A549 (cell line): Measurements from ENCODE around the gene ADCY10. TPM values are rescaled to one million over a fixed set of nuclear protein-coding genes. Genes with fewer than 3 reads are reported as not detected.

Experiments
- ATAC-seq, 2 experiments: fragments of 200-7000 bp in 1 of 2; fragments of >200 bp in 1 of 2; cut with Nextera tagmentation in 1 of 2; cut with Tn5 transposase in 1 of 2; 3 replicates each; pipeline versions ENCODE4 v1.8.0 to v1.9.1; 2018 to 2020; ENCODE audit warnings: mild to moderate bottlenecking in 1 of 2, moderate library complexity in 1 of 2
- CTCF ChIA-PET: fragments of 300-600 bp; sonication (Branson Sonifier 250); formaldehyde crosslinking; extraction: SDS; loops from one replicate; lab custom pipeline; 2021; ENCODE audit warnings: antibody characterized with exemption, inconsistent platforms; lab: Yijun Ruan, JAX
- POLR2A ChIA-PET: fragments of 350-600 bp; formaldehyde crosslinking; extraction: SDS; loops from one replicate; lab custom pipeline; 2021; ENCODE audit warnings: antibody characterized with exemption, inconsistent platforms; lab: Yijun Ruan, JAX
- DNase-seq, 2 experiments: peaks; one replicate each; pipeline versions ENCODE4 v3.0.0 to v3.0.0-alpha.2; 2011 to 2016; ENCODE audit warnings: low read depth in 1 of 2, low spot score in 1 of 2
- FAIRE-seq: peaks from 2 replicates; lab custom pipeline; 2011; peaks lifted over from hg19 to GRCh38; lab: Jason Lieb, UNC
- H3K27ac ChIP-seq, 2 experiments: fragments of >200 bp; sonication (Bioruptor Twin); formaldehyde crosslinking; 3 replicates each; pipeline ENCODE4 v1.5.1; 2016 to 2017
- H3K4me1 ChIP-seq: fragments of >200 bp; sonication (Bioruptor Twin); formaldehyde crosslinking; 3 replicates; pipeline ENCODE4 v1.6.1; 2016
- H3K4me2 ChIP-seq: fragments of >200 bp; sonication (Bioruptor Twin); formaldehyde crosslinking; 3 replicates; pipeline ENCODE4 v1.6.1; 2016
- H3K4me3 ChIP-seq: fragments of >200 bp; sonication (Bioruptor Twin); formaldehyde crosslinking; 3 replicates; pipeline ENCODE4 v1.5.1; 2016
- H3K9me3 ChIP-seq: fragments of >200 bp; sonication (Bioruptor Twin); formaldehyde crosslinking; 3 replicates; pipeline ENCODE4 v1.6.1; 2016
- BCL3 ChIP-seq: fragments of >200 bp; sonication (Bioruptor Twin); formaldehyde crosslinking; IDR thresholded peaks from 3 replicates; pipeline ENCODE4 v1.6.1; 2016
- CHD2 ChIP-seq: fragments of 150-350 bp; IDR thresholded peaks from 2 replicates; pipeline ENCODE4 v1.6.1; 2014; ENCODE audit warnings: low read length; ENCODE audit not compliant: partially characterized antibody
- E2F6 ChIP-seq: IDR thresholded peaks from 2 replicates; pipeline ENCODE4 v1.6.1; 2012; ENCODE audit warnings: low read depth, borderline replicate concordance
- EP300 ChIP-seq, 2 experiments: fragments of >200 bp; sonication (Bioruptor Twin); formaldehyde crosslinking; IDR thresholded peaks; 2 replicates in 1 of 2; 3 replicates in 1 of 2; pipeline ENCODE4 v1.6.1; 2016 to 2017
- FOSL2 ChIP-seq, 2 experiments: fragments of 450-650 bp in 1 of 2; fragments of >200 bp in 1 of 2; sonication (Bioruptor Twin) in 1 of 2; formaldehyde crosslinking; IDR thresholded peaks; 2 replicates each; pipeline versions ENCODE4 v1.5.0 to v1.6.1; 2016 to 2020; ENCODE audit warnings: mild to moderate bottlenecking in 1 of 2, moderate library complexity in 1 of 2
- HOXB13 ChIP-seq: fragments of 250-450 bp; sonication (Bioruptor Pico); IDR thresholded peaks from 2 replicates; pipeline ENCODE4 v1.5.0; 2020; ENCODE audit warnings: low read depth, mild to moderate bottlenecking, moderate library complexity
- HOXB5 ChIP-seq: fragments of 250-450 bp; sonication (Bioruptor Pico); IDR thresholded peaks from 2 replicates; pipeline ENCODE4 v1.5.0; 2020; ENCODE audit warnings: mild to moderate bottlenecking, moderate library complexity
- MAX ChIP-seq: IDR thresholded peaks from 2 replicates; pipeline ENCODE4 v1.6.1; 2012
- MYC ChIP-seq: IDR thresholded peaks from 2 replicates; pipeline ENCODE4 v1.6.1; 2012; ENCODE audit warnings: mild to moderate bottlenecking, inconsistent platforms, low read length, improper control_type of control experiment, borderline replicate concordance
- NFE2L2 ChIP-seq: fragments of 150-350 bp; conservative IDR thresholded peaks from 2 replicates; pipeline ENCODE4 v1.6.1; 2014; ENCODE audit warnings: low read length
- PBX3 ChIP-seq: IDR thresholded peaks from 2 replicates; pipeline ENCODE4 v1.6.1; 2012
- POLR2A ChIP-seq: IDR thresholded peaks from 2 replicates; pipeline ENCODE4 v1.6.1; 2012; ENCODE audit warnings: mild to moderate bottlenecking, low read length
- RAD21 ChIP-seq, 2 experiments: fragments of >200 bp in 1 of 2; sonication (Bioruptor Twin) in 1 of 2; formaldehyde crosslinking in 1 of 2; IDR thresholded peaks in 1 of 2; conservative IDR thresholded peaks in 1 of 2; 2 replicates in 1 of 2; 3 replicates in 1 of 2; pipeline ENCODE4 v1.6.1; 2012 to 2018; ENCODE audit warnings: inconsistent platforms in 1 of 2
- RARB ChIP-seq: fragments of 250-450 bp; sonication (Bioruptor Pico); IDR thresholded peaks from 2 replicates; pipeline ENCODE4 v1.8.0; 2021; ENCODE audit warnings: mild to moderate bottlenecking, moderate library complexity
- RNF2 ChIP-seq: fragments of 200-600 bp; sonication (generic); IDR thresholded peaks from 2 replicates; pipeline ENCODE4 v1.6.1; 2016; ENCODE audit warnings: low read depth, mild to moderate bottlenecking, antibody characterized with exemption, moderate library complexity, borderline replicate concordance
- TP53 ChIP-seq: fragments of 250-450 bp; sonication (Bioruptor Pico); IDR thresholded peaks from 2 replicates; pipeline ENCODE4 v1.5.0; 2021; ENCODE audit warnings: mild to moderate bottlenecking, moderate library complexity
- ZC3H11A ChIP-seq: fragments of 450-650 bp; IDR thresholded peaks from 2 replicates; pipeline ENCODE4 v1.6.1; 2014; ENCODE audit warnings: antibody characterized with exemption, mild to moderate bottlenecking
- ZSCAN20 ChIP-seq: fragments of 250-450 bp; sonication (Bioruptor Pico); IDR thresholded peaks from 2 replicates; pipeline ENCODE4 v1.8.0; 2022; ENCODE audit warnings: mild to moderate bottlenecking, moderate library complexity
- WGBS: methylation state at CpG from one replicate; pipeline ENCODE4 v1.1.6; 2017; ENCODE audit errors: missing lambda C conversion rate; 5-methylcytosine and 5-hydroxymethylcytosine counted together
- polyA plus RNA-seq, 4 experiments: library from polyadenylated mRNA; depleted of rRNA in 3 of 4; stranded (reverse); fragments of >200 nt; fragmentation: RNase III in 1 of 4; extraction: RNeasy Plus Mini Kit Qiagen cat#74134 plus additional on column Dnase treatment in 1 of 4; gene quantifications; 2 replicates in 3 of 4; 3 replicates in 1 of 4; pipeline ENCODE4 v1.2.3, GENCODE V29; 2011 to 2017
- TF ChIP-seq, protein P1 (sequence below): fragments of 250-450 bp; sonication (Bioruptor Pico); IDR thresholded peaks from 2 replicates; pipeline ENCODE4 v1.5.0; 2021; ENCODE audit warnings: mild to moderate bottlenecking, moderate library complexity, borderline replicate concordance

The ADCY10 gene
- polyA plus RNA-seq, 2 of the 4 experiments (the other 2 are of a cell fraction): 0.03 to 0.18 TPM

DNA sequence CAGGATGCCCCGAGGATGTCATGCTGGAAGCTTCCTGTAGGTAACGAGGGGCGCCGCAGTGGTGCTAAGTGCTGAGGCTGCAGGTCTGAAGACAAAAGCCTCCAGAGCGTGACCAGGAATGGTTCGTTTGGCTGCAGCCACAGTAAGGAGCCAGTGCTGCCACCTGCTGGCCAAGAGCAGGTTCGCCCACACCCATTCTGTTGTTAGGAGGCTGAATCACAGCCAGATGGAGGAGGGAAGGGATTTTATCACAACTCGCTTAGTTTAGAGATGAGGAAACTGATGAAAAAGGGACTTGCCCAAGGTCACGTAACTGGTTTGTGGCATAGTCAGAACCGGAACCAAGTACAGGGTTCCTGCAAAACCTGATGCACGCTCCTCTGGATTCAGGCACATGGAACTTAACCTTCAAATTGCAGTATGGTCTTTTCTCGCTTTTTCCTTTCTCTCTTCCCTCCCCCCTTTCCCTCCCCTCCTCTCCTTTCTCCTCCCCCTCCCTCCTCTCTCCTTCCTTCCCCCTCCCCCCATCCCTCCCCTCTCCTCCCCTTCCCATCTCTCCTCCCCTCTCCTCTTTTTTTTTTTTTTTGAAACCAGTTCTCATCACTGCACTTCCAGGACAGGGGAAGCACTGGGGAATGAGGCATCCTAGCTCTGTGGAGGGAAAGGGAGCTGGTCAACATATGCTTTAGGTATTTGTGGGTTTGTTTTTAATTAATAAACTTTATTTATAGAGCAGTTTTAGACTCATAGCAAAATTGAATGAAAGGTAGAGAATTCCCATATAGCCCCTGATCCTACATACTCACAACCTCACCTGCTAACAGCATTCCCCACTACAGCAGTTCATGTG lies 110.4 kb downstream of the ADCY10 start (continued):
- TF ChIP-seq, protein P1, sequence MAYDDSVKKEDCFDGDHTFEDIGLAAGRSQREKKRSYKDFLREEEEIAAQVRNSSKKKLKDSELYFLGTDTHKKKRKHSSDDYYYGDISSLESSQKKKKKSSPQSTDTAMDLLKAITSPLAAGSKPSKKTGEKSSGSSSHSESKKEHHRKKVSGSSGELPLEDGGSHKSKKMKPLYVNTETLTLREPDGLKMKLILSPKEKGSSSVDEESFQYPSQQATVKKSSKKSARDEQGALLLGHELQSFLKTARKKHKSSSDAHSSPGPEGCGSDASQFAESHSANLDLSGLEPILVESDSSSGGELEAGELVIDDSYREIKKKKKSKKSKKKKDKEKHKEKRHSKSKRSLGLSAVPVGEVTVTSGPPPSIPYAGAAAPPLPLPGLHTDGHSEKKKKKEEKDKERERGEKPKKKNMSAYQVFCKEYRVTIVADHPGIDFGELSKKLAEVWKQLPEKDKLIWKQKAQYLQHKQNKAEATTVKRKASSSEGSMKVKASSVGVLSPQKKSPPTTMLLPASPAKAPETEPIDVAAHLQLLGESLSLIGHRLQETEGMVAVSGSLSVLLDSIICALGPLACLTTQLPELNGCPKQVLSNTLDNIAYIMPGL: no peak
- TF ChIP-seq HOXB13 (CRISPR knock-in tag): peak; percentile 48; the same call in 1 of the 2 replicates
- no peak for TF ChIP-seq CHD2
- TF ChIP-seq ZC3H11A: no peak
- TF ChIP-seq FOSL2 (IDR thresholded peaks at IDR 0.05): no peak
- no peak; the same call in 1 of the 2 replicates for TF ChIP-seq FOSL2 (CRISPR knock-in tag; IDR thresholded peaks at IDR 0.05)
- peak; percentile 82 to 87 for TF ChIP-seq RAD21 (conservative IDR thresholded peaks at IDR 0.05 in 1 of 2, IDR thresholded peaks at IDR 0.05 in 1 of 2)
- no peak for TF ChIP-seq HOXB5 (CRISPR knock-in tag)
- peak; percentile 76 for TF ChIP-seq MAX
- TF ChIP-seq BCL3: no peak
- TF ChIP-seq RNF2: no peak
- TF ChIP-seq PBX3: no peak

GRCh38 chr1:167802235-167802634 lies 111.7 kb downstream of the ADCY10 start:
- 85% methylated on average over 4 of the region's 4 CpGs for WGBS
- no peak for DNase-seq
- Histone ChIP-seq H3K4me2 (no peak overlapping the region), H3K9me3 (no peaks in the 10 kb centered on the region), H3K4me3 (no peak overlapping the region), H3K27ac (no peak overlapping the region), H3K4me1 (peaks cover 32% of the 10 kb centered on the region)
- ChIA-PET POLR2A (no interaction called here), CTCF (interaction anchor here (1.0 to 2.5 kb wide), 13 partner anchors 9 to 280 kb away, joined by 3 to 16 read pairs (median 4); no protein-coding TSS in a partner anchor)
- no peak for TF ChIP-seq NFE2L2
- TF ChIP-seq TP53: no peak
- no peak for TF ChIP-seq MAX
- TF ChIP-seq E2F6: no peak
- TF ChIP-seq POLR2A: no peak
- TF ChIP-seq MYC: no peak
- TF ChIP-seq RAD21 (conservative IDR thresholded peaks at IDR 0.05 in 1 of 2, IDR thresholded peaks at IDR 0.05 in 1 of 2): no peak
- no peak for TF ChIP-seq ZSCAN20
- TF ChIP-seq RARB (CRISPR knock-in tag): no peak
- TF ChIP-seq EP300 (IDR thresholded peaks at IDR 0.05): no peak
- ATAC-seq: no peak
- FAIRE-seq: no peak
